Measurements from ENCODE around the gene TMEM238.

- no peak for TF ChIP-seq CTCF (IDR thresholded peaks at IDR 0.05)
- TF ChIP-seq POLR2AphosphoS5 (IDR thresholded peaks at IDR 0.05; ENCODE audit: low read depth, low read length) = no peak
- no peak for TF ChIP-seq CHD2 (IDR thresholded peaks at IDR 0.05; ENCODE audit: low read length, partially characterized antibody)
- no peak for TF ChIP-seq NFIC (IDR thresholded peaks at IDR 0.05; ENCODE audit: borderline replicate concordance)
- TF ChIP-seq YY1 (IDR thresholded peaks at IDR 0.05; ENCODE audit: low read depth) = no peak
- TF ChIP-seq RAD21 (IDR thresholded peaks at IDR 0.05; ENCODE audit: low read length) = no peak
- no peak for TF ChIP-seq NRF1 (IDR thresholded peaks at IDR 0.05; ENCODE audit: low read depth, low read length)
- no peak for TF ChIP-seq FOXJ3 (CRISPR knock-in tag; IDR thresholded peaks at IDR 0.05)
These were observed 9.0 kb upstream of the TMEM238 start for GRCh38 chr19:55392820-55393761.
